K562 (cell line): ENCODE measurements around the gene SYT1. TPM values are rescaled to one million over a fixed set of nuclear protein-coding genes. Genes with fewer than 3 reads are reported as not detected.

ENCODE experiments used
- ATAC-seq: fragments of 200-7000 bp; cut with Tn5 transposase; 3 replicates; pipeline ENCODE4 v1.9.1; 2020; ENCODE audit warnings: moderate library complexity
- BruUV-seq: library from RNA; stranded (reverse); fragments of 400-500 nt; replicated peaks from 2 replicates; lab custom pipeline; 2021; lab: Mats Ljungman, UMichigan
- CTCF ChIA-PET: fragments of 300-600 bp; formaldehyde crosslinking; extraction: SDS; loops from one replicate; lab custom pipeline; 2021; ENCODE audit warnings: low intra/inter-chr PET ratio; lab: Yijun Ruan, JAX
- POLR2A ChIA-PET: fragments of 300-600, 350-650 bp; sonication (Branson Sonifier 250); formaldehyde crosslinking; extraction: SDS; loops from one replicate; lab custom pipeline; 2021; ENCODE audit warnings: antibody characterized with exemption, inconsistent platforms; lab: Yijun Ruan, JAX
- DNase-seq, 4 experiments: peaks; one replicate each; pipeline versions ENCODE4 v3.0.0 to v3.0.0-alpha.2; 2011 to 2018; ENCODE audit warnings: low spot score in 3 of 4, mixed read lengths in 3 of 4; ENCODE audit errors: extremely low read depth in 1 of 4
- FAIRE-seq: peaks from 2 replicates; lab custom pipeline; 2011; peaks lifted over from hg19 to GRCh38; lab: Jason Lieb, UNC
- H2AFZ ChIP-seq: 2 replicates; pipeline ENCODE4 v1.6.0; 2011; ENCODE audit warnings: low read depth, low read length, control low read depth, inconsistent platforms
- H3K27ac ChIP-seq: fragments of 200-600 bp; 3 replicates; pipeline ENCODE4 v1.8.0; 2011; ENCODE audit warnings: low read depth, mild to moderate bottlenecking, control low read depth, inconsistent platforms, low read length, moderate library complexity, mixed read lengths; ENCODE audit errors: extremely low read depth
- H3K27me3 ChIP-seq, 2 experiments: fragments of 300-600 bp in 1 of 2; 2 replicates in 1 of 2; 3 replicates in 1 of 2; pipeline versions ENCODE4 v1.6.0 to v1.8.0; 2011; ENCODE audit warnings: inconsistent platforms in 2 of 2, low read length in 2 of 2, mild to moderate bottlenecking in 1 of 2, mixed read lengths in 1 of 2, moderate library complexity in 1 of 2; ENCODE audit not compliant: control insufficient read depth in 2 of 2, insufficient read depth in 2 of 2
- H3K36me3 ChIP-seq: fragments of 300-600 bp; 3 replicates; pipeline ENCODE4 v1.8.0; 2011; ENCODE audit warnings: mild to moderate bottlenecking, low read length, inconsistent platforms; ENCODE audit not compliant: control insufficient read depth, insufficient read depth
- H3K4me1 ChIP-seq, 2 experiments: fragments of 200-600 bp in 1 of 2; replicated peaks in 1 of 2; 2 replicates in 1 of 2; 3 replicates in 1 of 2; pipeline versions ENCODE4 v1.5.1 to v1.8.0; 2011; ENCODE audit warnings: inconsistent platforms in 2 of 2, low read length in 2 of 2, mild to moderate bottlenecking in 1 of 2, mixed read lengths in 1 of 2, moderate library complexity in 1 of 2; ENCODE audit not compliant: control insufficient read depth in 2 of 2, insufficient read depth in 2 of 2
- H3K4me2 ChIP-seq: 2 replicates; pipeline ENCODE4 v1.6.1; 2011; ENCODE audit warnings: low read length, control low read depth, inconsistent platforms, mixed read lengths; ENCODE audit not compliant: insufficient read depth
- H3K4me3 ChIP-seq: fragments of 200-600 bp; sonication (generic), shearing (Covaris generic); 2 replicates; pipeline ENCODE4 v1.5.1; 2016; ENCODE audit warnings: control low read depth, inconsistent platforms
- H3K79me2 ChIP-seq: fragments of 200-600 bp; 3 replicates; pipeline ENCODE4 v1.8.0; 2011; ENCODE audit warnings: low read length, inconsistent platforms; ENCODE audit not compliant: control insufficient read depth, insufficient read depth
- H3K9ac ChIP-seq, 2 experiments: 2 replicates each; pipeline versions ENCODE4 v1.6.0 to v1.6.1; 2011; ENCODE audit warnings: low read depth in 2 of 2, low read length in 2 of 2, control low read depth in 1 of 2, inconsistent platforms in 1 of 2, mild to moderate bottlenecking in 1 of 2, mixed read lengths in 1 of 2; ENCODE audit not compliant: insufficient read depth in 1 of 2
- H3K9me1 ChIP-seq: one replicate; pipeline ENCODE4 v1.6.0; 2011; ENCODE audit warnings: inconsistent platforms, mild to moderate bottlenecking, low read length, moderate library complexity; ENCODE audit not compliant: control insufficient read depth, insufficient read depth
- H3K9me3 ChIP-seq: replicated peaks from 2 replicates; pipeline ENCODE4 v1.5.1; 2011; ENCODE audit warnings: low read depth, low read length, inconsistent platforms; ENCODE audit not compliant: control insufficient read depth, insufficient read depth
- H4K20me1 ChIP-seq: replicated peaks from 2 replicates; pipeline ENCODE4 v1.6.1; 2011; ENCODE audit warnings: low read length, inconsistent platforms, mixed read lengths; ENCODE audit not compliant: control insufficient read depth, insufficient read depth
- DPF2 ChIP-seq: fragments of 450-650 bp; IDR thresholded peaks from 2 replicates; pipeline ENCODE4 v1.6.1; 2016
- NR1H2 ChIP-seq: sonication (generic); formaldehyde crosslinking; IDR thresholded peaks from 2 replicates; pipeline ENCODE4 v1.4.0; 2020; ENCODE audit warnings: mild to moderate bottlenecking, missing genetic modification reagents
- RHOXF2B ChIP-seq: fragments of 250-450 bp; sonication (Bioruptor Pico); conservative IDR thresholded peaks from 2 replicates; pipeline ENCODE4 v1.5.1; 2021
- STAG1 ChIP-seq: sonication (generic); formaldehyde crosslinking; IDR thresholded peaks from 2 replicates; pipeline ENCODE4 v1.5.0; 2020; ENCODE audit warnings: missing genetic modification reagents, borderline replicate concordance
- TEAD4 ChIP-seq, 2 experiments: sonication (generic) in 1 of 2; formaldehyde crosslinking in 1 of 2; IDR thresholded peaks; 2 replicates each; pipeline versions ENCODE4 v1.6.1 to v1.8.0; 2012 to 2022; ENCODE audit warnings: borderline replicate concordance in 1 of 2, inconsistent platforms in 1 of 2, low read length in 1 of 2, mild to moderate bottlenecking in 1 of 2, missing genetic modification reagents in 1 of 2
- WHSC1 ChIP-seq: IDR thresholded peaks from one replicate; pipeline ENCODE4 v1.6.1; 2012; ENCODE audit warnings: low read length, control low read depth, inconsistent platforms
- ZBTB7A ChIP-seq: IDR thresholded peaks from 2 replicates; pipeline ENCODE4 v1.6.1; 2011; ENCODE audit warnings: low read depth, mild to moderate bottlenecking, low read length, moderate library complexity, borderline replicate concordance; ENCODE audit not compliant: control insufficient read depth
- ZFP30 ChIP-seq: fragments of 250-450 bp; sonication (Bioruptor Pico); IDR thresholded peaks from 2 replicates; pipeline ENCODE4 v1.8.0; 2022; ENCODE audit warnings: moderate library complexity, mild to moderate bottlenecking, inconsistent platforms, borderline replicate concordance
- ZNF778 ChIP-seq: fragments of 450-650 bp; formaldehyde crosslinking; IDR thresholded peaks from 2 replicates; pipeline ENCODE4 v1.4.0; 2020; ENCODE audit warnings: mild to moderate bottlenecking, moderate library complexity
- WGBS: fragments of 100-300 bp; shearing (Covaris generic); methylation state at CpG from one replicate; pipeline ENCODE4 v1.1.6; 2016; ENCODE audit warnings: low coverage, mixed read lengths; ENCODE audit not compliant: insufficient coverage; ENCODE audit errors: missing lambda C conversion rate; 5-methylcytosine and 5-hydroxymethylcytosine counted together
- in situ Hi-C: fragments of 300-500 bp; cut with MboI; formaldehyde crosslinking; loops from 4 replicates; pipeline ENCODE4 v1.15.0; 2018; ENCODE audit warnings: inconsistent platforms, mixed read lengths
- intact Hi-C: fragments of 100-400 bp; cut with micrococcal nuclease; formaldehyde crosslinking; loops from 2 replicates; pipeline ENCODE4 v1.14.2; 2022
- polyA plus RNA-seq, 8 experiments: library from polyadenylated mRNA; depleted of rRNA in 4 of 8; stranded (reverse) in 5 of 8; unstranded in 3 of 8; fragments of >200 nt; fragmentation: Nextera tagmentation in 2 of 8; fragmentation: Illumina TruSeq in 1 of 8; extraction: Ambion mirVana in 2 of 8; extraction: Trizol in 1 of 8; gene quantifications; 2 replicates each; pipeline versions ENCODE4 v1.2.1 to v1.2.3, GENCODE V29; 2011 to 2014; ENCODE audit warnings: inconsistent platforms in 1 of 8, missing spikeins in 1 of 8
- total RNA-seq, 7 experiments: library from RNA; depleted of rRNA in 6 of 7; stranded (reverse); fragments of >200 nt in 6 of 7; fragmentation: Illumina TruSeq in 2 of 7; extraction: Trizol in 2 of 7; gene quantifications; 2 replicates each; pipeline versions ENCODE4 v1.2.1 to v1.2.3, GENCODE V29; 2011 to 2021; ENCODE audit warnings: low replicate concordance in 1 of 7
- TF ChIP-seq, protein P1 (sequence below): sonication (generic); formaldehyde crosslinking; IDR thresholded peaks from 2 replicates; pipeline ENCODE4 v1.8.0; 2023; ENCODE audit warnings: mild to moderate bottlenecking, missing genetic modification reagents

SYT1 gene
- total and polyA plus RNA-seq, 9 of the 15 experiments (the other 6 are each of a cell fraction or from before 2014, with no cell fraction given), result 0.03 to 0.13 (median 0.07) TPM; not detected in 4

GRCh38 chr12:79453820-79454219, 589.2 kb downstream of the SYT1 start:
- TF ChIP-seq ZBTB7A, result no peak
- TF ChIP-seq NR1H2 (CRISPR knock-in tag), result no peak
- TF ChIP-seq TEAD4 (IDR thresholded peaks at IDR 0.05; ENCODE audit: low read length), result no peak
- TF ChIP-seq TEAD4 (CRISPR knock-in tag; IDR thresholded peaks at IDR 0.05; ENCODE audit: borderline replicate concordance), result no peak
- in situ Hi-C loops (loop anchor here (5.0 kb wide), 1 partner anchor 33 kb away; no protein-coding TSS in a partner anchor), intact Hi-C loops (no loop called here)
- POLR2A ChIA-PET, result no interaction called here
- Histone ChIP-seq H3K9ac (no peak overlapping the region), H3K4me2 (no peak overlapping the region), H3K79me2 (no peaks in the 10 kb centered on the region), H3K27me3 (no peaks in the 10 kb centered on the region), H4K20me1 (no peaks in the 10 kb centered on the region), H3K27ac (no peak overlapping the region), H3K36me3 (no peaks in the 10 kb centered on the region), H3K9me3 (0 out of 2 replicates have a peak, but pooled peaks cover 1% of the 10 kb centered on the region), H3K4me3 (no peak overlapping the region), H3K4me1 (no peaks in the 10 kb centered on the region), H3K9me1 (no peaks in the 10 kb centered on the region), H2AFZ (no peak overlapping the region)
- ATAC-seq (no peak), DNase-seq (no peak), FAIRE-seq (no peak)
- CTCF ChIA-PET, result no interaction called here
- 0% methylated on average over 2 of the region's 3 CpGs for WGBS
- no TSS peak for BruUV-seq

DNA sequence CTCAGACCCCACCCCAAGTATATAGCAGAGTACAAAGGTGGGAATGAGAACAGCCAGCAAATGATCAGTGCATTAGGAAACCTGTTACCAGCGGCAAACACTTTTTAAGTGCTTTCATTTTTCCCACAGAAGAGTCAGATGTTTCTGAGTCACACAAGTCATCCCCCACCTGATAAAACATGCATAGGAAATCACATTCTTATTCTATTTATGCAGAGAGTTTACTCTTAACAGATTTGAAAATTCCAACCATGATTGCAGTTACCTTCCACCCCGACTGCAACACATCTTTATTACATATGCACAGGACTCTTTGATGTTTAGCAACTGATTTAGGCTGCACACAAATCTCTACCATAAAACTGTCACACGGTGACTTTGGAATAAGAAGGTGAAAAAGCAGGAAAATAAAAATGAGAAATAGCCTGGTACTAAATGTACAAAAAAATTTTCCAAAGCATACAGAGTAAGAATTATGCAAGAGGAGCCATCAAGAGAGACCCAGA, 589.8 kb downstream of the SYT1 start:
- Histone ChIP-seq H3K79me2 (no peaks in the 10 kb centered on the region), H2AFZ (no peak overlapping the region), H3K9me3 (0 out of 2 replicates have a peak, but pooled peaks cover 1% of the 10 kb centered on the region), H3K4me3 (no peak overlapping the region), H3K4me2 (no peak overlapping the region), H4K20me1 (no peaks in the 10 kb centered on the region), H3K27me3 (no peaks in the 10 kb centered on the region), H3K27ac (no peak overlapping the region), H3K9ac (no peak overlapping the region), H3K9me1 (no peaks in the 10 kb centered on the region), H3K4me1 (no peaks in the 10 kb centered on the region), H3K36me3 (no peaks in the 10 kb centered on the region)
- no peak for ATAC-seq
- FAIRE-seq, result no peak
- intact Hi-C loops, result no loop called here
- TF ChIP-seq ZNF778 (CRISPR knock-in tag) (no peak), RHOXF2B (CRISPR knock-in tag) (no peak), ZFP30 (no peak), STAG1 (CRISPR knock-in tag) (no peak), WHSC1 (no peak), DPF2 (no peak)
- TF ChIP-seq, protein P1, sequence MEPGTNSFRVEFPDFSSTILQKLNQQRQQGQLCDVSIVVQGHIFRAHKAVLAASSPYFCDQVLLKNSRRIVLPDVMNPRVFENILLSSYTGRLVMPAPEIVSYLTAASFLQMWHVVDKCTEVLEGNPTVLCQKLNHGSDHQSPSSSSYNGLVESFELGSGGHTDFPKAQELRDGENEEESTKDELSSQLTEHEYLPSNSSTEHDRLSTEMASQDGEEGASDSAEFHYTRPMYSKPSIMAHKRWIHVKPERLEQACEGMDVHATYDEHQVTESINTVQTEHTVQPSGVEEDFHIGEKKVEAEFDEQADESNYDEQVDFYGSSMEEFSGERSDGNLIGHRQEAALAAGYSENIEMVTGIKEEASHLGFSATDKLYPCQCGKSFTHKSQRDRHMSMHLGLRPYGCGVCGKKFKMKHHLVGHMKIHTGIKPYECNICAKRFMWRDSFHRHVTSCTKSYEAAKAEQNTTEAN (CRISPR knock-in tag), result no peak
- ChIA-PET POLR2A (no interaction called here), CTCF (no interaction called here)
- WGBS, result 5% methylated on average over 3 of the region's 3 CpGs
- no peak for DNase-seq
- in situ Hi-C loops, result loop anchor here (5.0 kb wide), 1 partner anchor 33 kb away; no protein-coding TSS in a partner anchor
- no TSS peak for BruUV-seq
